ENCODE data around the gene LIPC. TPM values are rescaled to one million over a fixed set of nuclear protein-coding genes. Genes with fewer than 3 reads are reported as not detected.

The LIPC gene
- total and polyA plus RNA-seq, 10 of the 15 experiments (the other 5 are each of a cell fraction or from before 2014, with no cell fraction given), result 0.06 to 0.31 (median 0.16) TPM; not detected in 1

DNA sequence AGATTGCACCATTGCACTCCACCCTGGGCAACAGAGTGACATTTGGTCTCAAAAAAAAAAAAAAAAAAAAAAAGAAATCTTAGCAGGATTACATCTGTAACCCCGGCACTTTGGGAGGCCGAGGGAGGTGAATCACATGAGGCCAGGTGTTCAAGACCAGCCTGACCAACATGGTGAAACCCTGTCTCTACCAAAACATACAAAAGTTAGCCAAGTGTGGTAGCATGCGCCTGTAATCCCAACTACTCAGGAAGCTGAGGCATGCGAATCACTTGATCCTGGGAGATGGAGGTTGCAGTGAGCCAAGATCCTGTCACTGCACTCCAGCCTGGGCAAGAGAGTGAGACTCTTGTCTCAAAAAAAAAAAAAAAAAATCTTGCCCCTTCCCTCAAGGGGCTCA, 40.4 kb downstream of the LIPC start:
- in situ Hi-C loops (cut with MboI) (no loop called here), intact Hi-C loops (cut with micrococcal nuclease; ENCODE audit: unreplicated experiment) (loop anchor here (5.0 kb wide), 1 partner anchor 45 kb away; no protein-coding TSS in a partner anchor)
- Histone ChIP-seq H3K4me3 (no peak overlapping the region), H3K4me2 (ENCODE audit: control insufficient read depth, insufficient read depth) (no peak overlapping the region), H3K9me3 (replicated peaks; ENCODE audit: control insufficient read depth, insufficient read depth, low read length) (no peaks in the 10 kb centered on the region), H3K4me1 (ENCODE audit: control insufficient read depth, insufficient read depth, low read length) (peaks cover 43% of the 10 kb centered on the region), H3K36me3 (ENCODE audit: control insufficient read depth in 2 of 2, insufficient read depth in 2 of 2, low read length in 1 of 2) (no peaks in the 10 kb centered on the region), H3K27ac (ENCODE audit: control insufficient read depth, insufficient read depth) (peak overlapping the region; percentile 93), H2AFZ (ENCODE audit: control insufficient read depth, low read depth, low read length) (no peak overlapping the region), H3K9ac (ENCODE audit: control insufficient read depth, insufficient read depth, low read length) (no peak overlapping the region), H4K20me1 (ENCODE audit: control insufficient read depth, insufficient read depth) (no peaks in the 10 kb centered on the region), H3K79me2 (ENCODE audit: control insufficient read depth, insufficient read depth, low read length) (peaks cover 7% of the 10 kb centered on the region), H3K27me3 (replicated peaks in 1 of 2; ENCODE audit: control insufficient read depth in 2 of 2, insufficient read depth in 2 of 2, low read length in 1 of 2) (no peaks in the 10 kb centered on the region)
- no peak for TF ChIP-seq PAX5 (IDR thresholded peaks at IDR 0.05; ENCODE audit: borderline replicate concordance, low read depth, low read length)
- TF ChIP-seq GATAD2B (conservative IDR thresholded peaks at IDR 0.05; ENCODE audit: low read depth), result no peak
- no peak for TF ChIP-seq BCL11A (IDR thresholded peaks at IDR 0.05; ENCODE audit: low read depth, low read length)
- no peak for TF ChIP-seq STAT1 (conservative IDR thresholded peaks at IDR 0.05)
- no peak for TF ChIP-seq ASH2L (IDR thresholded peaks at IDR 0.05; ENCODE audit: borderline replicate concordance, low read depth)
- no peak for TF ChIP-seq ZBTB33 (IDR thresholded peaks at IDR 0.05)
- TF ChIP-seq, protein P1, sequence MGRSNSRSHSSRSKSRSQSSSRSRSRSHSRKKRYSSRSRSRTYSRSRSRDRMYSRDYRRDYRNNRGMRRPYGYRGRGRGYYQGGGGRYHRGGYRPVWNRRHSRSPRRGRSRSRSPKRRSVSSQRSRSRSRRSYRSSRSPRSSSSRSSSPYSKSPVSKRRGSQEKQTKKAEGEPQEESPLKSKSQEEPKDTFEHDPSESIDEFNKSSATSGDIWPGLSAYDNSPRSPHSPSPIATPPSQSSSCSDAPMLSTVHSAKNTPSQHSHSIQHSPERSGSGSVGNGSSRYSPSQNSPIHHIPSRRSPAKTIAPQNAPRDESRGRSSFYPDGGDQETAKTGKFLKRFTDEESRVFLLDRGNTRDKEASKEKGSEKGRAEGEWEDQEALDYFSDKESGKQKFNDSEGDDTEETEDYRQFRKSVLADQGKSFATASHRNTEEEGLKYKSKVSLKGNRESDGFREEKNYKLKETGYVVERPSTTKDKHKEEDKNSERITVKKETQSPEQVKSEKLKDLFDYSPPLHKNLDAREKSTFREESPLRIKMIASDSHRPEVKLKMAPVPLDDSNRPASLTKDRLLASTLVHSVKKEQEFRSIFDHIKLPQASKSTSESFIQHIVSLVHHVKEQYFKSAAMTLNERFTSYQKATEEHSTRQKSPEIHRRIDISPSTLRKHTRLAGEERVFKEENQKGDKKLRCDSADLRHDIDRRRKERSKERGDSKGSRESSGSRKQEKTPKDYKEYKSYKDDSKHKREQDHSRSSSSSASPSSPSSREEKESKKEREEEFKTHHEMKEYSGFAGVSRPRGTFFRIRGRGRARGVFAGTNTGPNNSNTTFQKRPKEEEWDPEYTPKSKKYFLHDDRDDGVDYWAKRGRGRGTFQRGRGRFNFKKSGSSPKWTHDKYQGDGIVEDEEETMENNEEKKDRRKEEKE (IDR thresholded peaks at IDR 0.05), result no peak
- no peak for TF ChIP-seq BRCA1 (IDR thresholded peaks at IDR 0.05; ENCODE audit: low read depth, low read length)
- TF ChIP-seq MYC (IDR thresholded peaks at IDR 0.05; ENCODE audit: insufficient read depth, insufficient read length, insufficient replicate concordance, low read length, severe bottlenecking), result no peak
- no peak for TF ChIP-seq ZSCAN29 (IDR thresholded peaks at IDR 0.05)
- TF ChIP-seq NFIC (IDR thresholded peaks at IDR 0.05; ENCODE audit: low read depth, low read length), result no peak
- no peak for TF ChIP-seq ZBTB4 (CRISPR knock-in tag; IDR thresholded peaks at IDR 0.05)
- no TSS peak for BruUV-seq (replicated peaks)
- ATAC-seq (no peak), FAIRE-seq (no peak), DNase-seq (ENCODE audit: low read depth, low spot score) (no peak)
- POLR2A ChIA-PET, result interaction anchor here (0.7 to 1.0 kb wide), 2 partner anchors 45 to 102 kb away, joined by 5 to 6 read pairs; no protein-coding TSS in a partner anchor
- 71% methylated on average over 4 of the region's 4 CpGs for WGBS (ENCODE audit: insufficient coverage, insufficient replicate concordance, low lambda C conversion rate, missing lambda C conversion rate)
- RAD21 ChIA-PET (ENCODE audit: unreplicated experiment), result interaction anchor here (0.6 to 4.7 kb wide), 4 partner anchors 9 to 52 kb away, joined by 3 to 24 read pairs (median 4); no protein-coding TSS in a partner anchor
- SMC1A ChIA-PET (ENCODE audit: uncharacterized antibody, unreplicated experiment), result interaction anchor here (0.6 to 6.0 kb wide), 5 partner anchors 8 to 55 kb away, joined by 3 to 51 read pairs (median 4); no protein-coding TSS in a partner anchor
- CTCF ChIA-PET, result interaction anchor here (0.6 to 1.9 kb wide), 3 partner anchors 14 to 243 kb away, joined by 3 to 10 read pairs (median 4); no protein-coding TSS in a partner anchor

Measured in GM12878 (cell line).